Endothelial cell (in vitro differentiated cells): ENCODE measurements around the gene CTSK. TPM values are rescaled to one million over a fixed set of nuclear protein-coding genes. Genes with fewer than 3 reads are reported as not detected.
"Not testable (repeated sequence)": the region's sequence is repeated elsewhere in the genome, so short reads cannot be mapped to it uniquely, and the experiment has no call there.

Experiments
- DNase-seq: peaks from one replicate; pipeline ENCODE4 v3.0.0; 2021; ENCODE audit warnings: low spot score
- H3K27ac Mint-ChIP-seq: one replicate; pipeline ENCODE4 v1.8.0; 2021; ENCODE audit warnings: mixed read lengths, inconsistent platforms; ENCODE audit not compliant: unreplicated experiment
- H3K27me3 Mint-ChIP-seq: one replicate; pipeline ENCODE4 v1.8.0; 2021; ENCODE audit warnings: mild to moderate bottlenecking, moderate library complexity, mixed read lengths, inconsistent platforms; ENCODE audit not compliant: unreplicated experiment
- H3K36me3 Mint-ChIP-seq: one replicate; pipeline ENCODE4 v1.8.0; 2021; ENCODE audit warnings: mild to moderate bottlenecking, low read depth, mixed read lengths, inconsistent platforms; ENCODE audit not compliant: unreplicated experiment
- H3K4me1 Mint-ChIP-seq: one replicate; pipeline ENCODE4 v1.8.0; 2021; ENCODE audit warnings: mild to moderate bottlenecking, mixed read lengths, inconsistent platforms; ENCODE audit not compliant: unreplicated experiment
- H3K4me3 Mint-ChIP-seq: one replicate; pipeline ENCODE4 v1.8.0; 2021; ENCODE audit warnings: mild to moderate bottlenecking, mixed read lengths, inconsistent platforms; ENCODE audit not compliant: unreplicated experiment
- H3K9me3 Mint-ChIP-seq: one replicate; pipeline ENCODE4 v1.8.0; 2021; ENCODE audit warnings: mixed read lengths, inconsistent platforms; ENCODE audit not compliant: unreplicated experiment
- total RNA-seq: library from RNA; stranded (reverse); fragmentation: NEBNext Ultra II Directional; extraction: Animal tissue kit (Norgen Biotek cat#: 25700); gene quantifications from one replicate; pipeline ENCODE4 v1.2.1, GENCODE V29; 2021; ENCODE audit not compliant: unreplicated experiment
- TF ChIP-seq, protein P1 (sequence below): fragments of 200-600 bp; sonication (generic); IDR thresholded peaks from one replicate; pipeline ENCODE4 v1.5.0; 2021; ENCODE audit warnings: antibody characterized with exemption; ENCODE audit not compliant: unreplicated experiment

The CTSK gene
- total RNA-seq, 1 donor from 2014 or later, result 110 TPM

DNA sequence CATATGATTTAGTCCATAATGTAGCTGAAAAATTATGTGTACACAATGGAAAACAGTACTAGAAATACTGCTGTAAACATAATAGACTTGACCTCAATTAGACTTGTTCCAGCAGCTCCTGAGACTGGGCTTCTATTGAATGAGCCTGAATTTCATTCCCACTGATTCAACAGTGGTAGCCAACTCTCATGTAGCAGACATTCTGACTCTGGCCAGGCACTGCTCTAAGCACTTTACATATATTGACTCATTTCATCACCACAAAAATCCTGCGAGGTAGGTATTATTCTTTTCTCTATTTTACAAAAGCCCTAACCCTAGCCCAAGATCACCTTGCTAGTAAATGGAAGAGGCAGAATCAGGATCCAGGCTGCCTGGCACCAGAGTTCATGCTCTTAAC is 29.7 kb downstream of the CTSK start:
- DNase-seq, result no peak
- Mint-ChIP-seq H3K36me3 (peaks cover 6% of the 10 kb centered on the region), H3K27ac (no peak overlapping the region), H3K4me1 (peaks cover 5% of the 10 kb centered on the region), H3K27me3 (no peaks in the 10 kb centered on the region), H3K4me3 (no peak overlapping the region), H3K9me3 (peaks cover 3% of the 10 kb centered on the region)
- TF ChIP-seq, protein P1, sequence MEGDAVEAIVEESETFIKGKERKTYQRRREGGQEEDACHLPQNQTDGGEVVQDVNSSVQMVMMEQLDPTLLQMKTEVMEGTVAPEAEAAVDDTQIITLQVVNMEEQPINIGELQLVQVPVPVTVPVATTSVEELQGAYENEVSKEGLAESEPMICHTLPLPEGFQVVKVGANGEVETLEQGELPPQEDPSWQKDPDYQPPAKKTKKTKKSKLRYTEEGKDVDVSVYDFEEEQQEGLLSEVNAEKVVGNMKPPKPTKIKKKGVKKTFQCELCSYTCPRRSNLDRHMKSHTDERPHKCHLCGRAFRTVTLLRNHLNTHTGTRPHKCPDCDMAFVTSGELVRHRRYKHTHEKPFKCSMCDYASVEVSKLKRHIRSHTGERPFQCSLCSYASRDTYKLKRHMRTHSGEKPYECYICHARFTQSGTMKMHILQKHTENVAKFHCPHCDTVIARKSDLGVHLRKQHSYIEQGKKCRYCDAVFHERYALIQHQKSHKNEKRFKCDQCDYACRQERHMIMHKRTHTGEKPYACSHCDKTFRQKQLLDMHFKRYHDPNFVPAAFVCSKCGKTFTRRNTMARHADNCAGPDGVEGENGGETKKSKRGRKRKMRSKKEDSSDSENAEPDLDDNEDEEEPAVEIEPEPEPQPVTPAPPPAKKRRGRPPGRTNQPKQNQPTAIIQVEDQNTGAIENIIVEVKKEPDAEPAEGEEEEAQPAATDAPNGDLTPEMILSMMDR, result no peak

DNA sequence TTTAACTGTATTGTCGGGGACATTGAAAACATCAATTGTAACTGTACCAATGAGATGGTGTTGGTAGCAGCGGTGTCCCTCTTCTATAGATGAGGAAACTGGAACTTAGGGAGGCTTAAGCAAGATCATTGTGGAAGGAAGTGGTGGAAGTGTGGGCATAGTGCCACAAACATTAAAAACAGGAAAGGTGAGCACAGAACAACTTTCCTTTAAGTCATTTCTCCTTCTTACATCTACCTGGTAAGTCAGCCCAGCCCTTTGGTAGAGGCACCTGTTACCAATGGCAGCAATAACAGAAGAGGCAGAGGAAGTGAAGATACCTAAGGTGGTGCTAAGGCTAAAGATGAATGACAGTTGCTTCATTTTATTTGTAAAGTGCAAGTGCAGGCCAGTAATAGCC is 30.5 kb downstream of the CTSK start:
- TF ChIP-seq, protein P1, result no peak
- Mint-ChIP-seq H3K27me3 (peaks cover 3% of the 10 kb centered on the region), H3K4me1 (peaks cover 5% of the 10 kb centered on the region), H3K4me3 (no peak overlapping the region), H3K27ac (no peak overlapping the region), H3K36me3 (peaks cover 6% of the 10 kb centered on the region), H3K9me3 (peaks cover 3% of the 10 kb centered on the region)
- DNase-seq, result no peak

DNA sequence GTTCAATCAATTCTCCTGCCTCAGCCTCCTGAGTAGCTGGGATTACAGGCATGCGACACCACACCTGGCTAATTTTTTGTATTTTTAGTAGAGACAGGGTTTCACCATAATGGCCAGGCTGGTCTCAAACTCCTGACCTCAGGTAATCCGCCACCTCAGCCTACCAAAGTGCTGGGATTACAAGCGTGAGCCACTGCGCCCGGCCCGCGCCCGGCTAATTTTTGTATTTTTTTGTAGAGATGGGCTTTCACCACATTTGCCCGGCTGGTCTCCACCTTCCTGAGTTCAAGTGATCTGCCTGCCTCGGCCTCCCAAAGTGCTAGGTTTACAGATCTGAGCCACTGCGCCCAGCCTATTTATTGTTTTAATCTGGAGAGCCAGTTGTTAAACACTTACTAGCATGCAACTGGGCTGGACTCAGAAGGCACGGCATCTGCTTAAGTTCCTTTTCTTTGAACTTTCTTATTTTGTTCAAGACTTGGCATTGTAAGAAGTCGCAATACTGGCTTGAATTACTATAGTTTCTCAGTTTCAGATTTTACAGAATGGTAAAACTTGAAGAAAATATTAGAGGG is 32.0 kb downstream of the CTSK start:
- not testable (repeated sequence) for DNase-seq, H3K27ac Mint-ChIP-seq, H3K36me3 Mint-ChIP-seq, H3K27me3 Mint-ChIP-seq, H3K9me3 Mint-ChIP-seq, H3K4me3 Mint-ChIP-seq
- H3K4me1 Mint-ChIP-seq, result peaks cover 10% of the 10 kb centered on the region

DNA sequence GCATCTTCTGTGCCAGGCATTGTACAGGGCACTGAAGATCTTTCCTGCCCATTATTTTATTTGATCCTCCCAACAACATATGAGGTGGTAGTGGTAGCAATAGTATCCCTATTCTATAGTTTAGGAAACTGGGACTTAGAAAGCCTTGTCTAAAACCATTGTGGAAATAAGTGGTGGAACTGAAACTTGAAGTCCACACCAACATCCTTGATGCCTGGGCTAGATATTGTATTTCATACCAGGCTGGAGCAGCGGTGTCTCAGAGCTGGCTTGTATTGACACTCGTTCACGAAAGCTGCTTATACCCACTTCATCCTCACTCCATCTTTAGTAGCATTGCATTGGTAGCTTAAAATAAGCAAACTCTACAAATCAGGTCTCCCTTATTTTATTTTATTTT is 32.8 kb downstream of the CTSK start:
- Mint-ChIP-seq H3K4me3 (no peak overlapping the region), H3K27ac (no peak overlapping the region), H3K36me3 (peaks cover 3% of the 10 kb centered on the region), H3K9me3 (peaks cover 2% of the 10 kb centered on the region), H3K27me3 (peaks cover 3% of the 10 kb centered on the region), H3K4me1 (peaks cover 10% of the 10 kb centered on the region)
- TF ChIP-seq, protein P1, result no peak
- no peak for DNase-seq

DNA sequence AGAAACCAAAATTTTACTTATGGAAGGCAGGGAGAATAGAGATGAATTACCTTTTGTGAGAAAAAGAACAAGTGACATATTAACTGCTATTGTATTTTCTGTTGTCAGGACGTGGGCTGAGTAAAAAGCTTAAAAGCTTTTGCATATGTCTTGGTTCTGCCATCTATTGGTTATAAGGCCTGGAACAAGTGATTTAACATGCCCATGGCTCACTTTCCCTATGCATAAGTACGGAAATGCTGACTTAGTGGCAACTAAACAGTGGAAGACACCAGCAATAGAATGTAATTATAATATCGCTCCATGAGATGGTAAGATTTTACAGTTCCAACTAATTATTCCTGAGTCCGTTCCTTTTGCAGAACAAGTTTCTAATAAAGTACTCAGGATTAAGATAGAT is 35.7 kb downstream of the CTSK start:
- Mint-ChIP-seq H3K4me1 (peaks cover 7% of the 10 kb centered on the region), H3K36me3 (no peaks in the 10 kb centered on the region), H3K27ac (no peak overlapping the region), H3K4me3 (no peak overlapping the region), H3K27me3 (peaks cover 3% of the 10 kb centered on the region), H3K9me3 (no peaks in the 10 kb centered on the region)
- TF ChIP-seq, protein P1, result no peak
- no peak for DNase-seq

DNA sequence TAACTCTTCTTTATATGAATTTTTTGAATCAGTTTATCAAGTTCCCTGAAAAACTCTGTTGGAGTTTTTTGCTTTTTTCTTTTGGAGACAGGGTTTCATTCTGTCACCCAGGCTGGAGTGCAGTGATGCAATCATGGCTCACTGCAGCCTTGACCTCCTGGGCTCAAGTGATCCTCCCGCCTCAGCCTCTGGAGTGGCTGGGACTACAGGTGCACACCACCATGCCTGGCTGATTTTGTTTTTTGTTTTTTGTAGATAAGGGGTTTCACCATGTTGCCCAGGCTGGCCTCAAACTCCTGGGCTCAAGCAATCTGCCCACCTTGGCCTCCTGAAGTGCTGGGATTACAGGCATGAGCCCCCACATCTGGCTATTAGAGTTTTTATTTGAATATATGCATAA is 40.4 kb downstream of the CTSK start:
- not testable (repeated sequence) for H3K4me1 Mint-ChIP-seq, H3K4me3 Mint-ChIP-seq, H3K36me3 Mint-ChIP-seq, H3K27me3 Mint-ChIP-seq, H3K27ac Mint-ChIP-seq, H3K9me3 Mint-ChIP-seq, DNase-seq

DNA sequence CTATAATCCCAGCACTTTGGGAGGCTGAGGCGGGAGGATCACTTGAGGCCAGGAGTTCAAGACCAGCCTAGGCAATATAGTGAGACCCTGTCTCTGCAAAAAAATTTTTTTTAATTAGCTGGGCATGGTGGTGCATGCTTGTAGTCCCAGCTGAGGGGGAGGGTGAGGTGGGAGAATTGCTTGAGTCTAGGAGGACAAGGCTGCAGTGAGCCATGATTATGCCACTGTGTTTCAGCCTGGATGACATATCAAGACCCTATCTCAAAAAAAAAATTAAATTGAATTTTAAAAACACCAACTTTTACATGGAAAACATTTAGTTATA is 42.1 kb downstream of the CTSK start:
- DNase-seq, H3K36me3 Mint-ChIP-seq, H3K27ac Mint-ChIP-seq, H3K4me3 Mint-ChIP-seq, H3K4me1 Mint-ChIP-seq, H3K27me3 Mint-ChIP-seq, H3K9me3 Mint-ChIP-seq: not testable (repeated sequence)
